K562 (cell line): ENCODE measurements around the gene XIRP2. TPM values are rescaled to one million over a fixed set of nuclear protein-coding genes. Genes with fewer than 3 reads are reported as not detected.

Experiments
- ATAC-seq: fragments of 200-7000 bp; cut with Tn5 transposase; 3 replicates; pipeline ENCODE4 v1.9.1; 2020; ENCODE audit warnings: moderate library complexity
- BruUV-seq: library from RNA; stranded (reverse); fragments of 400-500 nt; replicated peaks from 2 replicates; lab custom pipeline; 2021; lab: Mats Ljungman, UMichigan
- CTCF ChIA-PET: fragments of 300-600 bp; formaldehyde crosslinking; extraction: SDS; loops from one replicate; lab custom pipeline; 2021; ENCODE audit warnings: low intra/inter-chr PET ratio; lab: Yijun Ruan, JAX
- POLR2A ChIA-PET: fragments of 300-600, 350-650 bp; sonication (Branson Sonifier 250); formaldehyde crosslinking; extraction: SDS; loops from one replicate; lab custom pipeline; 2021; ENCODE audit warnings: antibody characterized with exemption, inconsistent platforms; lab: Yijun Ruan, JAX
- DNase-seq, 4 experiments: peaks; one replicate each; pipeline versions ENCODE4 v3.0.0 to v3.0.0-alpha.2; 2011 to 2018; ENCODE audit warnings: low spot score in 3 of 4, mixed read lengths in 3 of 4; ENCODE audit errors: extremely low read depth in 1 of 4
- FAIRE-seq: peaks from 2 replicates; lab custom pipeline; 2011; peaks lifted over from hg19 to GRCh38; lab: Jason Lieb, UNC
- H2AFZ ChIP-seq: 2 replicates; pipeline ENCODE4 v1.6.0; 2011; ENCODE audit warnings: low read depth, low read length, control low read depth, inconsistent platforms
- H3K27ac ChIP-seq: fragments of 200-600 bp; 3 replicates; pipeline ENCODE4 v1.8.0; 2011; ENCODE audit warnings: low read depth, mild to moderate bottlenecking, control low read depth, inconsistent platforms, low read length, moderate library complexity, mixed read lengths; ENCODE audit errors: extremely low read depth
- H3K27me3 ChIP-seq, 2 experiments: fragments of 300-600 bp in 1 of 2; 2 replicates in 1 of 2; 3 replicates in 1 of 2; pipeline versions ENCODE4 v1.6.0 to v1.8.0; 2011; ENCODE audit warnings: inconsistent platforms in 2 of 2, low read length in 2 of 2, mild to moderate bottlenecking in 1 of 2, mixed read lengths in 1 of 2, moderate library complexity in 1 of 2; ENCODE audit not compliant: control insufficient read depth in 2 of 2, insufficient read depth in 2 of 2
- H3K36me3 ChIP-seq: fragments of 300-600 bp; 3 replicates; pipeline ENCODE4 v1.8.0; 2011; ENCODE audit warnings: mild to moderate bottlenecking, low read length, inconsistent platforms; ENCODE audit not compliant: control insufficient read depth, insufficient read depth
- H3K4me1 ChIP-seq, 2 experiments: fragments of 200-600 bp in 1 of 2; replicated peaks in 1 of 2; 2 replicates in 1 of 2; 3 replicates in 1 of 2; pipeline versions ENCODE4 v1.5.1 to v1.8.0; 2011; ENCODE audit warnings: inconsistent platforms in 2 of 2, low read length in 2 of 2, mild to moderate bottlenecking in 1 of 2, mixed read lengths in 1 of 2, moderate library complexity in 1 of 2; ENCODE audit not compliant: control insufficient read depth in 2 of 2, insufficient read depth in 2 of 2
- H3K4me2 ChIP-seq: 2 replicates; pipeline ENCODE4 v1.6.1; 2011; ENCODE audit warnings: low read length, control low read depth, inconsistent platforms, mixed read lengths; ENCODE audit not compliant: insufficient read depth
- H3K4me3 ChIP-seq: fragments of 200-600 bp; sonication (generic), shearing (Covaris generic); 2 replicates; pipeline ENCODE4 v1.5.1; 2016; ENCODE audit warnings: control low read depth, inconsistent platforms
- H3K79me2 ChIP-seq: fragments of 200-600 bp; 3 replicates; pipeline ENCODE4 v1.8.0; 2011; ENCODE audit warnings: low read length, inconsistent platforms; ENCODE audit not compliant: control insufficient read depth, insufficient read depth
- H3K9ac ChIP-seq, 2 experiments: 2 replicates each; pipeline versions ENCODE4 v1.6.0 to v1.6.1; 2011; ENCODE audit warnings: low read depth in 2 of 2, low read length in 2 of 2, control low read depth in 1 of 2, inconsistent platforms in 1 of 2, mild to moderate bottlenecking in 1 of 2, mixed read lengths in 1 of 2; ENCODE audit not compliant: insufficient read depth in 1 of 2
- H3K9me1 ChIP-seq: one replicate; pipeline ENCODE4 v1.6.0; 2011; ENCODE audit warnings: inconsistent platforms, mild to moderate bottlenecking, low read length, moderate library complexity; ENCODE audit not compliant: control insufficient read depth, insufficient read depth
- H3K9me3 ChIP-seq: replicated peaks from 2 replicates; pipeline ENCODE4 v1.5.1; 2011; ENCODE audit warnings: low read depth, low read length, inconsistent platforms; ENCODE audit not compliant: control insufficient read depth, insufficient read depth
- H4K20me1 ChIP-seq: replicated peaks from 2 replicates; pipeline ENCODE4 v1.6.1; 2011; ENCODE audit warnings: low read length, inconsistent platforms, mixed read lengths; ENCODE audit not compliant: control insufficient read depth, insufficient read depth
- ESRRA ChIP-seq: fragments of 450-650 bp; IDR thresholded peaks from 2 replicates; pipeline ENCODE4 v1.6.1; 2014; ENCODE audit warnings: low read depth, mild to moderate bottlenecking, moderate library complexity, borderline replicate concordance
- ETV6 ChIP-seq, 3 experiments: fragments of 150-350 bp in 1 of 3; sonication (generic) in 1 of 3; formaldehyde crosslinking in 1 of 3; IDR thresholded peaks; 2 replicates each; pipeline versions ENCODE4 v1.6.1 to v1.8.0; 2014 to 2022; ENCODE audit warnings: borderline replicate concordance in 2 of 3, low read depth in 2 of 3, antibody characterized with exemption in 1 of 3, low read length in 1 of 3, mild to moderate bottlenecking in 1 of 3, missing genetic modification reagents in 1 of 3
- FOS ChIP-seq: IDR thresholded peaks from 3 replicates; pipeline ENCODE4 v1.6.1; 2011; ENCODE audit not compliant: insufficient read length; ENCODE audit errors: extremely low read depth
- HMGN3 ChIP-seq: IDR thresholded peaks from 2 replicates; pipeline ENCODE4 v1.6.1; 2011; ENCODE audit warnings: borderline replicate concordance, low read depth, mild to moderate bottlenecking, mixed read lengths, low read length; ENCODE audit not compliant: insufficient read length; ENCODE audit errors: extremely low read depth
- HNRNPLL ChIP-seq: fragments of 200-400 bp; formaldehyde crosslinking; IDR thresholded peaks from 2 replicates; pipeline ENCODE4 v1.6.1; 2017; ENCODE audit warnings: low read length, low read depth, mild to moderate bottlenecking; ENCODE audit not compliant: poor library complexity, severe bottlenecking
- MAFK ChIP-seq: IDR thresholded peaks from 2 replicates; pipeline ENCODE4 v1.6.1; 2011; ENCODE audit warnings: low read length, improper control_type of control experiment
- MITF ChIP-seq: IDR thresholded peaks from 2 replicates; pipeline ENCODE4 v1.6.1; 2014; ENCODE audit warnings: antibody characterized with exemption
- PHF20 ChIP-seq: fragments of 450-650 bp; IDR thresholded peaks from 2 replicates; pipeline ENCODE4 v1.6.1; 2018; ENCODE audit not compliant: partially characterized antibody
- PTTG1 ChIP-seq: fragments of 450-650 bp; IDR thresholded peaks from 2 replicates; pipeline ENCODE4 v1.6.1; 2016; ENCODE audit warnings: low read depth, mild to moderate bottlenecking, missing genetic modification characterization, missing compliant biosample characterization
- SAFB ChIP-seq: fragments of 200-400 bp; formaldehyde crosslinking; IDR thresholded peaks from 2 replicates; pipeline ENCODE4 v1.6.1; 2017; ENCODE audit warnings: low read depth, low read length, borderline replicate concordance
- TARDBP ChIP-seq: fragments of 450-650 bp; IDR thresholded peaks from 2 replicates; pipeline ENCODE4 v1.6.1; 2016
- ZNF444 ChIP-seq: fragments of 250-450 bp; sonication (Bioruptor Pico); IDR thresholded peaks from 2 replicates; pipeline ENCODE4 v1.4.0; 2020; ENCODE audit warnings: mild to moderate bottlenecking, moderate library complexity
- ZNF609 ChIP-seq: sonication (generic); formaldehyde crosslinking; IDR thresholded peaks from 2 replicates; pipeline ENCODE4 v1.8.1; 2023; ENCODE audit warnings: missing genetic modification reagents, mild to moderate bottlenecking, borderline replicate concordance
- ZSCAN29 ChIP-seq: fragments of 450-650 bp; IDR thresholded peaks from 2 replicates; pipeline ENCODE4 v1.6.1; 2017
- WGBS: fragments of 100-300 bp; shearing (Covaris generic); methylation state at CpG from one replicate; pipeline ENCODE4 v1.1.6; 2016; ENCODE audit warnings: low coverage, mixed read lengths; ENCODE audit not compliant: insufficient coverage; ENCODE audit errors: missing lambda C conversion rate; 5-methylcytosine and 5-hydroxymethylcytosine counted together
- in situ Hi-C: fragments of 300-500 bp; cut with MboI; formaldehyde crosslinking; loops from 4 replicates; pipeline ENCODE4 v1.15.0; 2018; ENCODE audit warnings: inconsistent platforms, mixed read lengths
- intact Hi-C: fragments of 100-400 bp; cut with micrococcal nuclease; formaldehyde crosslinking; loops from 2 replicates; pipeline ENCODE4 v1.14.2; 2022
- polyA plus RNA-seq, 8 experiments: library from polyadenylated mRNA; depleted of rRNA in 4 of 8; stranded (reverse) in 5 of 8; unstranded in 3 of 8; fragments of >200 nt; fragmentation: Nextera tagmentation in 2 of 8; fragmentation: Illumina TruSeq in 1 of 8; extraction: Ambion mirVana in 2 of 8; extraction: Trizol in 1 of 8; gene quantifications; 2 replicates each; pipeline versions ENCODE4 v1.2.1 to v1.2.3, GENCODE V29; 2011 to 2014; ENCODE audit warnings: inconsistent platforms in 1 of 8, missing spikeins in 1 of 8
- total RNA-seq, 7 experiments: library from RNA; depleted of rRNA in 6 of 7; stranded (reverse); fragments of >200 nt in 6 of 7; fragmentation: Illumina TruSeq in 2 of 7; extraction: Trizol in 2 of 7; gene quantifications; 2 replicates each; pipeline versions ENCODE4 v1.2.1 to v1.2.3, GENCODE V29; 2011 to 2021; ENCODE audit warnings: low replicate concordance in 1 of 7

XIRP2 gene
- total and polyA plus RNA-seq, 9 of the 15 experiments (the other 6 are each of a cell fraction or from before 2014, with no cell fraction given) = 0.04 to 0.10 (median 0.04) TPM; not detected in 2

GRCh38 chr2:167183931-167184330, 295.7 kb downstream of the XIRP2 start:
- ATAC-seq = no peak
- Histone ChIP-seq H2AFZ (no peak overlapping the region), H3K4me3 (no peak overlapping the region), H3K27ac (no peak overlapping the region), H3K36me3 (no peaks in the 10 kb centered on the region), H3K9ac (no peak overlapping the region), H4K20me1 (no peaks in the 10 kb centered on the region), H3K9me1 (no peaks in the 10 kb centered on the region), H3K9me3 (no peaks in the 10 kb centered on the region), H3K4me1 (no peaks in the 10 kb centered on the region), H3K27me3 (no peaks in the 10 kb centered on the region), H3K4me2 (no peak overlapping the region), H3K79me2 (no peaks in the 10 kb centered on the region)
- TF ChIP-seq HNRNPLL (no peak), MAFK (no peak), HMGN3 (no peak), PHF20 (no peak), PTTG1 (tag) (no peak), ESRRA (no peak), TARDBP (no peak), MITF (no peak), ZNF444 (CRISPR knock-in tag) (no peak), SAFB (no peak), FOS (no peak), ZNF609 (CRISPR knock-in tag) (no peak), ETV6 (IDR thresholded peaks at IDR 0.05; ENCODE audit: borderline replicate concordance in 1 of 2, low read depth in 2 of 2, low read length in 1 of 2) (no peak), ETV6 (CRISPR knock-in tag; IDR thresholded peaks at IDR 0.05; ENCODE audit: borderline replicate concordance) (no peak), ZSCAN29 (no peak)
- POLR2A ChIA-PET = no interaction called here
- CTCF ChIA-PET = no interaction called here
- in situ Hi-C loops (no loop called here), intact Hi-C loops (no loop called here)
- DNase-seq = no peak
- no peak for FAIRE-seq
- WGBS = 11% methylated on average over 3 of the region's 3 CpGs
- BruUV-seq = no TSS peak
